ENCODE results near the gene KRT75.

KRT75 gene

DNA sequence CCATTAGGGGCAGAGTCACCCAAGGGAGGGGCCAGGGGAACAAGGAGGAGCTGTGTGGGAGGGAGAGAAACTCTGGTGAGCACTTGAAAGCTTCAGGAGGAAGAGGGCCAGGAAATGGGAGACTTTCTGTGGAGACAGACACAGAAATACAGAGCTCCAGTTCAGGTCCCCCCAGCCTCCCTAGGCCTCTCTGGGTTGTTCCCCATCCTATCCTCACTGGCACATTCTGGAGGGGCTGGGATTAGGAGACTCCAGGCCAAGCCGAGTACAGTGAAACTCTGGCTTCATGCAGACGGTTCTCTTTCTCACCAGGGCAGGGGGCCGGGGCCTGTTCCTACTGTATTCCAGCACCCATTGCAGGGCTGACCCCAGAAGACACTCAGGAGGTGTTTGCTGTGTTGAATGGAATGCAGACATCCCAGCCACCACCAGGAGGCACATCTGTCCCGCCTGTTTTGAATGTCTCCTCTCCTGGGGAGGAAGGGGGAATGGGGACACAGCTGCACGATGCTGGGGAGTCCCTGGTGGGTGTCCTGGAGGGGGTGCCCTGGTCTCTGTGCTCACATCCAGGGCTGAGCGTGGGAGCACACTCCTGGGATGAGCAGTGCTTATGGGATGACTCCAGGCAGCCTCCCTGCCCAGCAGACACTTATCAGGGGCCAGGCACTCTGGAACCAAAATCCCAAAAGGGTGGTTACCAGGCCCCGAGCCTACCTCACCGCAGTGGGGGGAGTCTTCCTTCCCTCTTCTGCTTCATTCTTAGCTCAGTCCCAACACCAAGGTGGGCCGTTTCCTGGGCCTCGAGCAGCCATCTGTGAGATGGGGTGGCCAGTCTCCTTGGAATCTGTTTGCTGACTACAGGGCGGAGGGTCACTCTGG lies 43.2 kb downstream of the KRT75 start:
- DNase-seq: peak; percentile 28

DNA sequence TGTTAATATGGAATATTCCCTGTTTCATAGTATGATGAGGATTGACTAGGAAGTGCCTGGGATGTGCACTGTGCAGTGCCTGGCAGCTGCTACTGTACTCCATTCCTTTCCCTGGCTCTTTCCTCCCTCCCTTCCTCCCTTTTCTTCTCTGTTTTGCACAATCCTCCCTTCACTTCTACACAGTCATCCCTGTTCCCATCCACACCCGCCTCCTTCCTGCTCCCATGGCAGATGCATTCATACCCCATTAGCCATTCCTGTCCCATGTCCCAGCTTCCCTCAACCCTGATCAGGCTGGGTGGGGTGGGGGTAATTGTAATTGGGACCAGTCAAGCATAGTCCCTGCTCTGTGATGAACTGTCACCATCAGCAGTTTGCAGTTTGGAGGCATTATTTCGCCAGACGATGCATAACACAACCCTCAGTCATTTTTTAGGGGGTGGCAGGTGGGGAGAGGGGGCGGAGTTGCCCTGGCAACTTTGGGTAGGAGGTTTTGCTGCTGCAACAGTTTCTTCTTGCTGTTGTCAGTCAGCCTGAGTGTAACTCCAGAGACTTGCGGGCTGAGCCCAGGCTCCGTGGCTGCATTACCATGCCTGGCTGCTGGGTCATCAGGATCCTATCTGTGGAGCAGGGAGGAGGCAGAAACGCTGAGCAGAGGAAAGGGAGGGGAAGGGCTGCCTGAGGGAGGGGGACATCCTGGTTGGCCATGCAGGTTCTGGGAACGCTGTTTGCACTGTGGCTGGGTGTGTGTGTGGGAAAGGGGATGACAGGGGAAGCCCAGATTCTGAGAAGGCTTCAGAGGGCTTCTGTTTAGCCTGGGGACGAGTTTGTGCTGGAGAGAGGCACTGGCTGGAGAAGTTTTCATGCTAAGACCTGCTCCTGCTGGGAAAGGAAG lies 44.6 kb downstream of the KRT75 start:
- DNase-seq: no peak

DNA sequence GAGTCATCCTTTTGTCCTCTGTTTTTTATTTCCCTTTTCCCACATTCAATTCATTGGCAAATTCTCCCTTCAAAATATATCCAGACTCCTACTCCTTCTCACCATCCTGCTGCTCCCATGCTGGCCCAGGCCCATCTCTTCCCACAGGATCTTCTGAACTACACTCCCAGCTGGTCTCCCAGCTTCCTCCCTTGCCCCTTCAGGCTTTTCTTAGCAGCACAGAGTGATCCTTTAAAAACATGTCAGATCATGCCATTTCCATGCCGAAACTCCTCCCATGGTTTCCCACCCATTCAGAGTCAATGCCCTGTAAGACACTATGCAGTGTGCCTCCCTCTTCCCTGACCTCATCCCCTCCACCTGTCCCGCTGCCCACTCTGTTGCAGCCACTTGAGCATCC lies 46.3 kb downstream of the KRT75 start:
- DNase-seq: no peak

- no peak for DNase-seq
Measured at GRCh38 chr12:52385226-52385702, 48.9 kb downstream of the KRT75 start, which contains the start of gene KRT84. KRT84 (minus strand) TSS chr12:52385652; CDS start chr12:52385585, 67 bp downstream.

DNA sequence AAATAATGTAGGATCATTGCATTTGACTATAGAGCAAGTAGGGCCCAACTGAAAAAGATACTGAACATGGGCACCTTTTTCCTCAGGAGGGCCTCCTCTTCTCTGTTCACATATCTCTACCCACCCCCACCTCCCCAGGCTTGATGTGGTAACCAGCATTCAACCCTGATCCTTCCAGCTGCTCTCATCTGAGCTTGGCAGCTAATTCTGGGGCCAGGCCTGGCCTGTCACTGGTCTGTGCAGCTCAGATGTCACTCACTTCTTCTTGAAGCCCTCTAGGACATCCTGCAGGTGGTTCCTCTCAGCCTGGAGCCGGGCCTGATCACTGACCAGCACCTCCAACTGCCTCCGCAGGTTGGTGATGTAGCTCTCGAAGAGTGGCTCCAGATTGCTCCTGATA lies 50.8 kb downstream of the KRT75 start:
- DNase-seq: no peak

DNA sequence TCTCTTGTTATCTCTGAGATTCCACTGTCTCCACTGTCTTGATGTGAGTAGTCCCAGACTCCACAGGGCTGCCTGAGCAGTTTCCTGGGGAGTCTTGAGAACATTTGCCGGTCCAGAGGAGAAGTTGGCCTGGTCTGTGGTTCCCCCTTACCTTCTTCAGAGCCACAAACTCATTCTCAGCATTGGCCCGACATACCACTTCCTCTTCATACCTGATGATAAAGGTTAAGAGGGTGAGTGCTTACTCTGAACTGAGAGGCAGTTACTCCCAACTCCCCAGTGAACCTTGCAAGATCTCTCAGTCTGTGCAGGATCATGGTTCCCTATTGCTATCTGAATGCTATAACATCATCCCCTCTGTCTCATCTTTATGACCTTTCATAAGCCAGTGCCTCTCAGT lies 51.3 kb downstream of the KRT75 start:
- DNase-seq: no peak

- no peak for DNase-seq
Measured at GRCh38 chr12:52381206-52381605, 53.0 kb downstream of the KRT75 start.

DNA sequence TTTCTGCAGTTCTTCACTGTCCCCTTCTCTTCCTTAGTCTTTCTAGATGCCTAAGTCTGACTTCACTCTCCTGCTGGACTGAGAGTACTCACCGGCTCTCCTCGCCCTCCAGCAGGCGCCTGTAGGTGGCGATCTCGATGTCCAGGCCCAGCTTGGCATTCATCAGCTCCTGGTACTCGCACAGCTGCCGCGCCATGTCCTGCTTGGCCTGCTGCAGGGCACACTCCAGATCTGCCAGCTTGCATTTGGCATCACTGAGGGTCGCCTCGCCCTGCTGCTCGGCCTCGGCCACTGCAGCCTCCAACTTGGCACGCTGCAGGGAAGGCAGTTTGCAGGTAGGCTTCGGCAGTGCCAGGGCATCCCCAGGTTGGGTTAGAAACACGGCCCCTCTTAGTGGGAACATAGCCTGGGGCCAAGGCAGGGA lies 53.9 kb downstream of the KRT75 start:
- peak; percentile 34 for DNase-seq

- no peak for DNase-seq
Measured at GRCh38 chr12:52379536-52379935, 54.6 kb downstream of the KRT75 start.

DNA sequence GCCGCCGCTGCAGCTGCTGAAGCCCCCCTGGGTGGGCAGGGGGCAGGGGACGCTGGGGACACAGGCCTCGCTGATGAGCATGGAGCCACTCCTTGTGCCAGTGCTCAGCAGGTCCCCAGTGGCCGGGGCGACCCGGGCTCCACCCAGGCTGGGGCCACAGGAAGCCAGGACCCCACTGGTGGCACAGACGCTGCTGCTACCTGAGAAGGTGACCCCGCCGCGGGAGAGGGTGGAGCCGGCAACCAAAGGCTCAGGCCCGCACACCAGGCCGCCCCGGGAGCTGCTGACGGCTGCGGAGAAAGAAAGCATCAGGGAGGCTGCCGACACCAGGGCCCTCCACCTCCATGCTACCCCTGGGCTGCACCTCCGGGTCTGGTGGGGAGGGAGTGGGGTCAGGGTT lies 56.1 kb downstream of the KRT75 start:
- DNase-seq: no peak

DNA sequence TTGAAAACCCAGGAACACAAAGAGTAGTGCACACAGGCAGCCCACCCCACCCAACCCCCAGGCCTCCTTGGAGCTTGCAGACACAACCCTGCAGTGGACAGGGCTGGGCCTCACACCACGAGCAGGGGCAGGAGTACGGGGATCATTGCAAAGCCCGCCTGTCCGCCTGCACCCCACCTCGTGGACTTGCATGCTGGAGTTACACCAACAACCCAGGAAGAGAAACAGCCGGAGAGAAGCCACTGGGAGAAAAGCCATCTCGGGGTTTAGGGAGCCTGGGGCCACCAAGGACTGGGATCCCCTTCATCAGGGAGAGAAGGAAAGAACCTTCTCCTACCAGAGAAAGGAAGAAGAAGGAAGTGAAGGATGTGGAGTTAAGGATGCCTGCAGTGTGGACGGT lies 56.9 kb downstream of the KRT75 start:
- no peak for DNase-seq

Measured in NCI-H82 (cell line).